H7 (cell line): ENCODE measurements around the gene NPAP1. TPM values are rescaled to one million over a fixed set of nuclear protein-coding genes. Genes with fewer than 3 reads are reported as not detected.

Source experiments
- DNase-seq: peaks from one replicate; pipeline ENCODE4 v3.0.0; 2012
- H3K27me3 ChIP-seq: 2 replicates; pipeline ENCODE4 v1.6.0; 2011; ENCODE audit warnings: mild to moderate bottlenecking, low read length; ENCODE audit not compliant: control insufficient read depth, insufficient read depth
- H3K36me3 ChIP-seq: replicated peaks from 2 replicates; pipeline ENCODE4 v1.5.1; 2011; ENCODE audit warnings: low read length; ENCODE audit not compliant: control insufficient read depth, insufficient read depth
- H3K4me3 ChIP-seq: 2 replicates; pipeline ENCODE4 v1.5.1; 2011; ENCODE audit warnings: low read depth, mild to moderate bottlenecking, control low read depth, low read length, moderate library complexity; ENCODE audit not compliant: insufficient read depth
- total RNA-seq: library from RNA; depleted of rRNA; stranded (reverse); fragments of >200 nt; shearing (Covaris generic); gene quantifications from 2 replicates; pipeline ENCODE4 v1.2.3, GENCODE V29; 2014

NPAP1 gene
- total RNA-seq, 1 experiment from 2014 or later, result not detected

GRCh38 chr15:24696842-24697241 is 21.3 kb downstream of the NPAP1 start:
- no peaks in the 10 kb centered on the region for H3K27me3 ChIP-seq
- no peak for DNase-seq
- H3K4me3 ChIP-seq, result no peak overlapping the region
- H3K36me3 ChIP-seq, result no peaks in the 10 kb centered on the region

GRCh38 chr15:24718289-24719082 is 42.9 kb downstream of the NPAP1 start:
- no peak overlapping the region for H3K4me3 ChIP-seq
- no peak for DNase-seq
- H3K27me3 ChIP-seq, result no peaks in the 10 kb centered on the region
- no peaks in the 10 kb centered on the region for H3K36me3 ChIP-seq

GRCh38 chr15:24729760-24730159 is 54.2 kb downstream of the NPAP1 start:
- no peak overlapping the region for H3K4me3 ChIP-seq
- H3K27me3 ChIP-seq, result no peaks in the 10 kb centered on the region
- DNase-seq, result no peak
- no peaks in the 10 kb centered on the region for H3K36me3 ChIP-seq
